RKO (cell line): ENCODE data around the gene EOLA1.
"Not testable (repeated sequence)": the region's sequence is repeated elsewhere in the genome, so short reads cannot be mapped to it uniquely, and the experiment has no call there.

Experiments used
- DNase-seq: peaks from one replicate; pipeline ENCODE4 v3.0.0-alpha.2; 2016; ENCODE audit warnings: low spot score

Gene EOLA1

GRCh38 chrX:149545545-149546543 is 5.0 kb downstream of the EOLA1 start:
- DNase-seq: peak; percentile 8

- not testable (repeated sequence) for DNase-seq
Observed at GRCh38 chrX:149546962-149547361, 6.2 kb downstream of the EOLA1 start.

DNA sequence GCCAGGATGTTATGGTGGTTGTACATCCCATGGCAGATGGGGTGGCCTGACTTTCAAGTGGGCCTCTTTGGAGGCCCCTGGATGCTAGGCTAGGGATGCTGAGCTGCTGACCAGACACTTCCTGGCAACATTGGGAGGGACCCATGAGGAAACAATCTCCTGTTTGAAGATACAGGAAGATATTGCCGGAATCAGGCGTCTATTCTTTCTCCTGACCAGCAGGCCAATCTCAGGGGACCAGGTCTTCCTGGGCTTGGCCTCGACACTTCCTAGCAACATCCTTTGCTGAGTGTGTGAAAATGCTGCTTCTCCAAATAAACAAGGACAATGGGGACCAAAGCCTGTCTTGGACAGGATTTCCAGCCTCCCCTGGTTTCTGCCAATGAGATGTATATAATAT is 7.0 kb downstream of the EOLA1 start:
- not testable (repeated sequence) for DNase-seq

DNA sequence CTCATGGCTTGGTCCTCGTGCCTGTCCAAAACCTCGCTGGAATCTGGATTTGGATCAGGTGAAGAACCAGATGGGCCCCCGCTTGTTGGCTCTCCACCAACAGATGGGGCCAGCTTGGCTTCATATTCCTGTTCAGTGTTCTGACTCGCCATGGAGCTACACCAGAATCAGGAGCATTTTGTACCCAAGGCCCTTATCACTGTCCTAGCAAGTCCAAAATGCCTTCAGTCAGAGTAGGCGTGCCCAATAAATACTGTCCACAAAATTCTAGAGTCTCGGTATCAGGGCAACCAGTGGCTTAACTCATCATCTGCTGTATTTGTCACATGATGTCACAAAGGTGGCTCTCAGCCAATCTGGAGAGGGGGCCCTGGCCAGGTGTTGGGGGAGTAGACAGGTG is 8.9 kb downstream of the EOLA1 start, which contains the start of gene HSFX3:
Gene HSFX3 (minus strand): TSS at position 224 of the 400 bp plus-strand sequence. CDS start 72 bp downstream, at position 152.
- DNase-seq: not testable (repeated sequence)

DNA sequence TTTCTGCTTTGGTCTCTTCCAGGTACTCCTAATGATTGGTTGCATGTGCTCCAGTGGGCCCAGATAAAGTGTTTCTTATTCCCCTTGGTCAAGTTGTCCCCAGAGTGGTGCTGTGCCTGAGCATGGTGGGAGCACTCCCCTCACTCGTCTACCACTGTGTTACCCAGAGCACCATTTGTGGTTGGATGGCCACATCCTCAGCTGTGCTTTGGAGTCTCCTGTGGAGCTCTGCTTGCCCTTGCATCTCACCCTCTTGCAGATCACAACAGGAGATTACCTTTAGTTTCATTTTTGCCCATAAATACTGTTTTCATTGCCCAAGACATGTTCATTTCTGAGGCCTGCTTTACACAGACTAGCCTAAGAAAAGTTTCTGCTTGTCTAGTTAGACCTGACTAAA is 9.6 kb downstream of the EOLA1 start:
- DNase-seq: not testable (repeated sequence)

DNA sequence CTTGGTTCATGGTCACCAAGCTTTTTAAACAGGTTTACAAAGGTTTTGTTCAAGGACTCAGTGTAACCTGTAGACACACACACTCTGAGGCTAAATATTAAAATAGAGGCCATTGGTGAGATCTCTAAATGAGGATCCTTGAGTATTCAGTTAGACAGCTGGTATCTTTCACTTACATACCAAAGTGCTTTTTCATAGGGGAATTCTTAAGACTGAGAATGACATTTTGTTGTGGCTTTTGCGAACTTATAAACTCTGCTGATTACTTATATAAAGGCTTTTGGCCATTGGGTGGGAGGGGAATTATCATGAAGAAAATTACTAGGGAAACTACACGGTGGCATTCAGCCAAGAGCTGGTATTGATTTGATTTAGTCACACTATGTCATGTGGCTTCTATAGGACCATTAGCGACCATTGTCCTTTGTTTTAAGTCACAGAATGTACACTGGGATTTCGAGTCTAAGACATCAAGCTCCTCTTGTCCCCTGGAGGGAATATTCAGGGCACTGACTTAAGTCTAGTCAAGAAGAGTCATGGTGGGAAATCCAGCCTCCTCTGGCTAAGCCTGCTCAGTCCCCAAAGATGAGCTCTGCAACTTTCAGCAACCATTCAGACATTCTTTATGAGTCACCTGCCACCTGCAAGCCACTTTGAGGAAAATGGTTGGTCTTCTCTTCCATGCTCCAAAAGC is 10.6 kb downstream of the EOLA1 start:
- DNase-seq: not testable (repeated sequence)

GRCh38 chrX:149551939-149552248 is 11.1 kb downstream of the EOLA1 start:
- not testable (repeated sequence) for DNase-seq

GRCh38 chrX:149555251-149555650 is 14.4 kb downstream of the EOLA1 start:
- DNase-seq: not testable (repeated sequence)

DNA sequence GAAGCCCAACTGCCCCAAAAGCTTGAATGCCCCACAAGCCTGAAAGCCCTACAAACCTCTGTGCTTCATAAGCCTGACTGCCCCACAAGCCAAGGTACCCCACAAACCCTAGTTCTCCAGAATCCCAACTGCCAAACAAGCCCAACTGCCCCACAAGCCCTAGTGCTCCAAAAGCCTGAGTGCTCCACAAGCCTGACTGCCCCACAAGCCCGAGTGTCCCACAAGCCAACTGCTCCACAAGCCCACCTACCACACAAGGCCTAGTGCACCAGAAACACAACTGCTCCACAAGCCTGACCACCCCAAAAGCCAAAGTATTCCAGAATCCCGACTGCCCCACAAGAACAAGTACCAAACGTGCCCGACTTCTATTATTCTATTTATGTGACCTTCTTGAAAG is 22.5 kb downstream of the EOLA1 start:
- no peak for DNase-seq

DNA sequence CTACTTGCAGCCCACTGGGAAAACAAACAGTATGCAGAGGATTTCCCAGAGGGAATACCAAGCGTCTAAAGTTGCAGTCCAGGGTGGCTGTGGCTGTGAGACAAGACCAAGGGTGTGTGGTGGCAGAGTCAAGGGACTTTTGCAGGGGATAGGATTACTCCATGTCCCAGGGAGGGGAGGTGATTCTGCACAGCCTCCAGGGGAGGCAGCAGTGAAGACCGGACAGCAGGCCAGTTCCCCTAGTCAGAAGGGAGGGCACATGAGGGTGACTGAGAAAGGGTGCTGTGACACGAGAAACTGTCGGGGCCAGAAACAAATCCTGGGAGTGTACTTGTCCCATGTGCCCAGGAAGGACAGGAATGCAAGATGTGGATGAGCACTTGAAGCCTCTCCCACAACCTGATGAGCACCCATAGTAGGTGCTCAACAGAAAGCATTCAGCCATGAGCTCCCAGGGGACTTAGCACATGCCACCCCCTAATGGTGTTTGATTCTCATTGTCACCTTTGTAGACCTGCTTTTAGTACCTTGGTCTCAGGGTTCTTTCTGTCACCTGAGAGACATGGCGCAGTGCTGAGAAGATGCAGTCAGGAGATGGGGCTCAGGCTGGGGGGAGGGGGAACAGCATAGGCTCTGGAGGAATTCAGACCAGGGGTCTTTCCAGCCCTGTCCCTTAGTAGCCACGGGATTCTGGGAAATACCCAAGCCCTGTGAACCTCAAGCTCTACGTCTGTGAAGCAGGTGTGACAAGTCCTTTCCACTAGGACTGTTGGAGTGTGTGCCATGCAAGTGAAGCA is 27.0 kb downstream of the EOLA1 start:
- no peak for DNase-seq

DNA sequence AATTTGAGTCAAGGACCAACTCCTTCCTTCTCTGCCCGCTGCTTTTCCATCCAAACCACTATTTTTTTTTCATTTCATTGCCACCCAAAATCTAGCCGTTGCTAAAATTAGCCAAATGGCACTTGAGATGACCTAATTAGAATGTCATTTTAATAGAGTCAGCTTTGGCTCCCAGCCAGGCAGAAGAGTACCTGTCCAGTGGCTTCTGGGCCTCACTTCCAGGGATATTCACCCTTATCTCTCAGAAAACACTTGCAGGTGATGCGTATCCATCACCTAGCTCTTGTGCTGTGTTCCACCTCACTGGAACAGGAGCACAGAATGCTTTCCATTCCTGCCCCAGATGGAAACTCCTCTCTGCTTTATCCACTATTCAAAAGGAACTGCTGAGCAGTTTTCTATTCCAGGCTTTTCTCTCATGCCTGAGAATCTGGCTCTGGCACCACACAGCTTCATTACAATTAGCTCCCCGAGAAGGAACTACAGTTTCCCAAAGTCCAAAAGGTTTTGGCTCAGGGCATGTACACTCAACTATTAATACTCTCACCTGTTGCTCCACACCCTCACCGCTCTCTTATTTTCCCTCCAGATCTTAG is 28.0 kb downstream of the EOLA1 start:
- no peak for DNase-seq

GRCh38 chrX:149569770-149570169 is 29.0 kb downstream of the EOLA1 start:
- no peak for DNase-seq

GRCh38 chrX:149570668-149571067 is 29.9 kb downstream of the EOLA1 start:
- DNase-seq: no peak

DNA sequence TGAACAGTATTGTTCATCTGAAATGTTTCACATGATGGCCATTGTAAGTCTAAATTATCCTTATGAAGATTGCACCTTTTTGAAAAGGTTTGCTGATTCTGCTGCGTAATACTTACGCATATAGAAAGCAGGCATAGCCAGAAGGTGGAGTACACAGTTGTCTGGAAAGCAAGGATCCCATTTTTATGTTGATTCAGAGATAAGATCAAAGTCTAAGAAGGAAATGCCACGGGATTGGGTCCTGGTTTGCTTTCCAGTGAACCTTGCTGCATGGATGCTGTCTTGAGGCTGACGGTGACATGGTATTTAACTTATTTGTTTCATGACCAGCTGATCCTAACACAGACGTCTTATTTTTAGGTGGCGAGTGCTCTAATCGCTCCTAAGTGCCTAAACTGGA is 31.0 kb downstream of the EOLA1 start:
- DNase-seq: no peak

GRCh38 chrX:149572743-149573142 is 31.9 kb downstream of the EOLA1 start:
- no peak for DNase-seq

GRCh38 chrX:149573456-149573855 is 32.6 kb downstream of the EOLA1 start:
- DNase-seq: not testable (repeated sequence)

DNA sequence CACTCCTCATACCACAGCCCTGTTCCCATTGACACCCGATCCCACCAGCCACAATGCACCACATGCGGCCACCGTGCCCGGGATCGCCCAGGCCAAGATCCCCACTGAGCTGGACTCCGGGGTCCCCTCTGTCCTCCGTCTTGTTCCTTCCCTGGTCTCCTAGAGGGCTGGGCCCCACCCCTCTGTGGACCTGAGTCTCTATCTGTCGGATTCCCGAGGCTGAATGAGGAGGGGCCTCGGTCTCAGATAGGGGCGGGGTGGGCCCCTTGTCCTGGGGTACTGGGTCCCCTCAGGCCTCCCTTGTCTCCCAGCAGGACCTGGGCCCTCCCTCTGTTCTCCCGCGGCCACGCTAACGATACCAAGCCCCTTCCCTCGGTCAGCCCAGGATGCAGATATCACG is 44.8 kb downstream of the EOLA1 start:
- DNase-seq: not testable (repeated sequence)

- DNase-seq: not testable (repeated sequence)
Observed at GRCh38 chrX:149587359-149587758, 46.5 kb downstream of the EOLA1 start, which contains the start of gene MAGEA9B. Gene MAGEA9B, minus strand, starts transcription at chrX:149587459. Its CDS starts 4,280 bp downstream, at chrX:149583179.

GRCh38 chrX:149590993-149591392 is 50.2 kb downstream of the EOLA1 start:
- DNase-seq: not testable (repeated sequence)

DNA sequence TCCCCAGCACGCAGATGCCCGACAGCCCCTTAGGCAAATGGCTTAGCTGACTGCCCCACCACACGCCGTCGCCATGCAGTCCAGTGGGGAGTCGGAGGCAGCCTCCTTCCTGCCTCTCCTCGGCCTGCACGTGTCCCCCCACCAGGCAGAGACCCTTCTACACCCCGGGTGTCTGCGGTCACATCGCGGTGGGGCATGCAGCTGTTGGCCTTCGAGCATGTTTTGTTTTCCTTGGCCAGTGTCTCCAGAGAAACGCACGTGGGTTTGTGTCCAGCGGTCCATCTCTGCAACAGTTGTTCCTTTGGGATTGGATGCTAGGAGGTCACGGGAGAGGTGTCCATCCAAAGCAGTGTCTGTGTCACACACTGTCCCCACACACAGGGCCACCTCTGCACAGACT is 54.4 kb downstream of the EOLA1 start, which contains the start of gene HSFX2:
Gene HSFX2 (minus strand): TSS at position 101 of the 400 bp plus-strand sequence. CDS start 614 bp downstream, outside the sequence.
- not testable (repeated sequence) for DNase-seq

DNA sequence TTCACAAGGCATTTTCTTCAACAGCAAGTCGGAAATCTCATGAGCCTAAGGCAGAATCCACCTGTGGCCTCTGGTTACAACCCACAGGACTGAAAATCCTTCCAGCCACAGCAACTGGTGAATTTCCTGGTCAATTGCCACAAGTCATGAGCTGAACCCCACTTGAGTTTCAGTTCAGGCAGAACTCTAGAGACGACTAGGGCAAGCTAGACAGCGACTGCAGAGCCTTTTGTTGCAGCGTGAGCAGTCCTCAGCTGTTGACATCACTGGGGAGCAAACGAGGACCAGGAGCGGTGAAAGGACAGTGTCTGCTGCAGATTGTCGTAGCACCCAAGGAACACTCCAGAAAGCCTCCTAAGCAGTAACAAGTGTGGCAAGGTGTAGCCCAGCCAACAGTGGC is 55.1 kb downstream of the EOLA1 start:
- not testable (repeated sequence) for DNase-seq
